ENCODE data around the gene NPPB. TPM values are rescaled to one million over a fixed set of nuclear protein-coding genes. Genes with fewer than 3 reads are reported as not detected.

Gene NPPB
- total and polyA plus RNA-seq, 8 donors = 1.0 to 12.8 (median 2.7) TPM; not detected in 4

DNA sequence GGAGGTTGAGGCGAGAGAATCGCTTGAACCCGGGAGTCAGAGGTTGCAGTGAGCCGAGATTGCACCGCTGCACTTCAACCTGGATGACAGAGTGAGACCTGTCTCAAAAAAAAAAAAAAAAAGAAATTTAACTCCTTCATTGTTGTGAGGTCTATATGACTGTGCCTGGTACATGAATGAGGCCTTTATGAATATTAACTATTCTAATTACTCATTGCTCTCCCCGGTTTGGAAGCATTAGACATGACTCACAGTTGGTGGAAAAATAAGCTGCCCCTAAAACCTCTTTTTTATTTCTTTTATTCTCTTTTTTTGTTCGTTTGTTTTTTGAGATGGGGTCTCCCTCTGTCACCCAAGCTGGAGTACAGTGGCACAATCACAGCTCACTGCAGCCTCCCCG, 3.3 kb downstream of the NPPB start:
- intact Hi-C loops (cut with DNase I; ENCODE audit: low total_unique reads) = no loop called here
- peaks cover 0 to 62% (median 44%) of the 10 kb centered on the region in 3 donors for H3K27me3 ChIP-seq
- DNase-seq = no peak
- TF ChIP-seq EP300 (IDR thresholded peaks at IDR 0.05) (no peak), POLR2A (IDR thresholded peaks at IDR 0.05) (no peak), POLR2AphosphoS5 (IDR thresholded peaks at IDR 0.05) (no peak), CTCF (IDR thresholded peaks at IDR 0.05) (no peak)
- H3K4me3 ChIP-seq = no peak overlapping the region
- no peak overlapping the region for H3K27ac ChIP-seq
- 48 to 69% (median 61%) methylated on average over 8 of the region's 8 CpGs for WGBS, 5 donors
- no peaks in the 10 kb centered on the region for H3K9me3 ChIP-seq
- H3K36me3 ChIP-seq = no peaks in the 10 kb centered on the region
- H3K4me1 ChIP-seq = peaks cover 5 to 10% (median 8%) of the 10 kb centered on the region in 4 donors

DNA sequence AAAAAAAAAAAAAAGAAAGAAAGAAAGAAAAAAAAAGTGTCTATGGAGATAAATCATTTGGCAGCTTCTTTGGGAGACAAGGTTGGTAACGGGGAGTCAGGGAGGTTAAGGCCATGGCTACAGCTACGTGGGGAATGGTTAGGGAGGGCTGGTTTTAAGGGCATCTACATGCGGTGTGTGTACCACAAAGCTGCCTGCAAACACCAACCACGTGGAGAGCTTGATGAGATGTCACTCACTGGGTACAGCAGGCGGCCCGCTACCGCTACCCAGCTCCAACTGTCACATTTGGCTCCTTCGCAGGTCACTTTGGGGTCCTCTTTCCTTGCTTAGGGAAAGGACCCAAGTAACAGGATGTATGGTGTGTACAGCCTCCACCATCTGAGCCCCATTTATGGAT, 4.2 kb downstream of the NPPB start:
- Histone ChIP-seq H3K27ac (no peak overlapping the region), H3K36me3 (no peaks in the 10 kb centered on the region), H3K9me3 (no peaks in the 10 kb centered on the region), H3K4me3 (no peak overlapping the region), H3K27me3 (peaks cover 0 to 53% (median 35%) of the 10 kb centered on the region in 3 donors), H3K4me1 (peaks cover 5 to 10% (median 7%) of the 10 kb centered on the region in 4 donors)
- 42 to 51% (median 46%) methylated on average over 8 of the region's 8 CpGs for WGBS, 5 donors
- TF ChIP-seq POLR2AphosphoS5 (IDR thresholded peaks at IDR 0.05) (no peak), POLR2A (IDR thresholded peaks at IDR 0.05) (no peak), CTCF (IDR thresholded peaks at IDR 0.05) (no peak), EP300 (IDR thresholded peaks at IDR 0.05) (no peak)
- no peak for DNase-seq
- intact Hi-C loops (cut with DNase I; ENCODE audit: low total_unique reads) = no loop called here

DNA sequence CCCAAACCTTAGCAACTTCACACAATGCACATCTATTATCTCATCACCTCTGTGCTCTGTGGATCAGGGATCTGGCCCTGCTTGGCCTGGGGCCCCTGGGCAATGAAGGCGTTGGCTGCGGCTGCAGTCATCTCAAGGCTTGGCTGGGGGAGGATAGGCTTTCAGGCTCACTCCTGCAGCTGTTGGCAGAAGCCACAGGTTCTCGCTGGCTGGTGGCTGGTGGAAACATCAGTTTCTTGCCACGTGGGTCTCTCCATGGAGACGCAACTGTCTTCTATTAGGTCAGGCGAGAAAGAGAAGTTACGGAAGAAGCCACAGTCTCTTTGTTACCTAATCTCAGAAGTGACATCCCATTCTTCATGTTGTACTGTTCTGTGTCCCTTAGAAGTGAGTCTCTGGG, 7.6 kb downstream of the NPPB start:
- peaks cover 0 to 15% (median 9%) of the 10 kb centered on the region in 4 donors for H3K36me3 ChIP-seq
- TF ChIP-seq POLR2AphosphoS5 (IDR thresholded peaks at IDR 0.05) (no peak), CTCF (IDR thresholded peaks at IDR 0.05) (no peak), EP300 (IDR thresholded peaks at IDR 0.05) (no peak), POLR2A (IDR thresholded peaks at IDR 0.05) (no peak)
- H3K9me3 ChIP-seq = no peaks in the 10 kb centered on the region
- H3K27me3 ChIP-seq = peaks cover 0 to 21% (median 3%) of the 10 kb centered on the region in 3 donors
- intact Hi-C loops (cut with DNase I; ENCODE audit: low total_unique reads) = no loop called here
- no peak overlapping the region for H3K27ac ChIP-seq
- no peak for DNase-seq
- H3K4me1 ChIP-seq = peaks cover 0 to 6% (median 2%) of the 10 kb centered on the region in 4 donors
- 72 to 83% (median 79%) methylated on average over 7 of the region's 7 CpGs for WGBS, 5 donors
- no peak overlapping the region for H3K4me3 ChIP-seq

DNA sequence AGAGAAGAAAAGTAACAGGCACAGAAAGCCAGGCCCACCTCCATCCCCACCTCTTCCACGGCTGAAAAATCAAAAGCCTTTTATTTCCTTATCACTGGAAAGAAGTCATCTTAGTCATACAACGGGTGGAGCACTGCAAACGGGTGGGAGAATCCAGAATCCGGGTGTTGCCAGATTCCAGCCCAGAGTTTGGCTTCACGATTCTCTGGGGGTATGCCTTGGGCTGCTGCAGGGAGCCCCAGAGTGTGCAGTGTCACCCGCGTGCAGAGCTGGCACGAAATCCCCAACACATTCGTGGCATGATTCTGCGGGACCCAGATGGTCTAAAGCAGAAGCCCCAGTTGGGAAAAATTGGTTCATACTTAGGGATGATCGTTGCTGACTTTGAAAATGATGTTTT, 8.6 kb downstream of the NPPB start:
- H3K4me3 ChIP-seq = no peak overlapping the region
- intact Hi-C loops (cut with DNase I; ENCODE audit: low total_unique reads) = no loop called here
- H3K36me3 ChIP-seq = peaks cover 0 to 25% (median 16%) of the 10 kb centered on the region in 4 donors
- no peak for DNase-seq
- WGBS, 5 donors = 46 to 53% (median 50%) methylated on average over 11 of the region's 11 CpGs
- no peak overlapping the region for H3K27ac ChIP-seq
- H3K4me1 ChIP-seq = peaks cover 0 to 6% (median 2%) of the 10 kb centered on the region in 4 donors
- TF ChIP-seq CTCF (IDR thresholded peaks at IDR 0.05) = no peak
- no peak for TF ChIP-seq EP300 (IDR thresholded peaks at IDR 0.05)
- no peak for TF ChIP-seq POLR2A (IDR thresholded peaks at IDR 0.05)
- TF ChIP-seq POLR2AphosphoS5 (IDR thresholded peaks at IDR 0.05) = no peak
- H3K9me3 ChIP-seq = no peaks in the 10 kb centered on the region
- peaks cover 0 to 11% (median 3%) of the 10 kb centered on the region in 3 donors for H3K27me3 ChIP-seq

All from stomach (tissue), 9 donors.